ENCODE data around the gene FAM20C.
"Not testable (repeated sequence)": the region's sequence is repeated elsewhere in the genome, so short reads cannot be mapped to it uniquely, and the experiment has no call there.

Gene FAM20C

GRCh38 chr7:181738-182137 lies 10.6 kb upstream of the FAM20C start:
- H3K27me3 ChIP-seq (ENCODE audit: control insufficient read depth, insufficient read depth, low read length) = no peaks in the 10 kb centered on the region
- no peaks in the 10 kb centered on the region for H3K9me3 ChIP-seq (ENCODE audit: control insufficient read depth, low read length)
- no peak overlapping the region for H3K9ac ChIP-seq (ENCODE audit: low read length)
- H3K4me1 ChIP-seq (ENCODE audit: control insufficient read depth, insufficient read depth, low read length) = no peaks in the 10 kb centered on the region
- no peaks in the 10 kb centered on the region for H3K36me3 ChIP-seq (ENCODE audit: control insufficient read depth, insufficient read depth, low read length)
- H3K4me3 ChIP-seq (ENCODE audit: low read length) = no peak overlapping the region

GRCh38 chr7:182502-182901 lies 9.9 kb upstream of the FAM20C start:
- not testable (repeated sequence) for H3K9ac ChIP-seq (ENCODE audit: low read length); H3K4me1 ChIP-seq (ENCODE audit: control insufficient read depth, insufficient read depth, low read length); H3K9me3 ChIP-seq (ENCODE audit: control insufficient read depth, low read length); H3K36me3 ChIP-seq (ENCODE audit: control insufficient read depth, insufficient read depth, low read length); H3K4me3 ChIP-seq (ENCODE audit: low read length); H3K27me3 ChIP-seq (ENCODE audit: control insufficient read depth, insufficient read depth, low read length)

- Histone ChIP-seq H3K9ac (ENCODE audit: low read length) (no peak overlapping the region), H3K4me1 (ENCODE audit: control insufficient read depth, insufficient read depth, low read length) (no peaks in the 10 kb centered on the region), H3K36me3 (ENCODE audit: control insufficient read depth, insufficient read depth, low read length) (no peaks in the 10 kb centered on the region)
Measured at GRCh38 chr7:183496-184292, 8.7 kb upstream of the FAM20C start.

GRCh38 chr7:184294-185264 lies 7.8 kb upstream of the FAM20C start:
- Histone ChIP-seq H3K36me3 (ENCODE audit: control insufficient read depth, insufficient read depth, low read length) (no peaks in the 10 kb centered on the region), H3K27me3 (ENCODE audit: control insufficient read depth, insufficient read depth, low read length) (peaks cover 6% of the 10 kb centered on the region), H3K4me3 (ENCODE audit: low read length) (no peak overlapping the region), H3K9me3 (ENCODE audit: control insufficient read depth, low read length) (no peaks in the 10 kb centered on the region), H3K9ac (ENCODE audit: low read length) (no peak overlapping the region), H3K4me1 (ENCODE audit: control insufficient read depth, insufficient read depth, low read length) (no peaks in the 10 kb centered on the region)

More at GRCh38 chr7:183496-184292, 8.7 kb upstream of the FAM20C start:
- Histone ChIP-seq H3K9me3 (ENCODE audit: control insufficient read depth, low read length) (no peaks in the 10 kb centered on the region), H3K4me3 (ENCODE audit: low read length) (no peak overlapping the region), H3K27me3 (ENCODE audit: control insufficient read depth, insufficient read depth, low read length) (peaks cover 3% of the 10 kb centered on the region)

- H3K4me3 ChIP-seq (ENCODE audit: low read length) = no peak overlapping the region
- no peaks in the 10 kb centered on the region for H3K9me3 ChIP-seq (ENCODE audit: control insufficient read depth, low read length)
- H3K9ac ChIP-seq (ENCODE audit: low read length) = no peak overlapping the region
- peaks cover 8% of the 10 kb centered on the region for H3K4me1 ChIP-seq (ENCODE audit: control insufficient read depth, insufficient read depth, low read length)
- peaks cover 21% of the 10 kb centered on the region for H3K27me3 ChIP-seq (ENCODE audit: control insufficient read depth, insufficient read depth, low read length)
- no peaks in the 10 kb centered on the region for H3K36me3 ChIP-seq (ENCODE audit: control insufficient read depth, insufficient read depth, low read length)
Measured at GRCh38 chr7:186516-187113, 5.8 kb upstream of the FAM20C start.

GRCh38 chr7:187227-187927 lies 5.0 kb upstream of the FAM20C start:
- H3K9ac ChIP-seq (ENCODE audit: low read length) = no peak overlapping the region
- H3K4me3 ChIP-seq (ENCODE audit: low read length) = no peak overlapping the region
- H3K4me1 ChIP-seq (ENCODE audit: control insufficient read depth, insufficient read depth, low read length) = peaks cover 9% of the 10 kb centered on the region
- H3K36me3 ChIP-seq (ENCODE audit: control insufficient read depth, insufficient read depth, low read length) = no peaks in the 10 kb centered on the region
- H3K9me3 ChIP-seq (ENCODE audit: control insufficient read depth, low read length) = no peaks in the 10 kb centered on the region
- H3K27me3 ChIP-seq (ENCODE audit: control insufficient read depth, insufficient read depth, low read length) = peaks cover 21% of the 10 kb centered on the region

GRCh38 chr7:188174-188573 lies 4.2 kb upstream of the FAM20C start:
- H3K36me3 ChIP-seq (ENCODE audit: control insufficient read depth, insufficient read depth, low read length) = no peaks in the 10 kb centered on the region
- peaks cover 21% of the 10 kb centered on the region for H3K27me3 ChIP-seq (ENCODE audit: control insufficient read depth, insufficient read depth, low read length)
- H3K9ac ChIP-seq (ENCODE audit: low read length) = no peak overlapping the region
- no peaks in the 10 kb centered on the region for H3K9me3 ChIP-seq (ENCODE audit: control insufficient read depth, low read length)
- no peak overlapping the region for H3K4me3 ChIP-seq (ENCODE audit: low read length)
- peaks cover 9% of the 10 kb centered on the region for H3K4me1 ChIP-seq (ENCODE audit: control insufficient read depth, insufficient read depth, low read length)

- H3K36me3 ChIP-seq (ENCODE audit: control insufficient read depth, insufficient read depth, low read length) = no peaks in the 10 kb centered on the region
- peaks cover 27% of the 10 kb centered on the region for H3K27me3 ChIP-seq (ENCODE audit: control insufficient read depth, insufficient read depth, low read length)
- H3K9me3 ChIP-seq (ENCODE audit: control insufficient read depth, low read length) = no peaks in the 10 kb centered on the region
- no peak overlapping the region for H3K4me3 ChIP-seq (ENCODE audit: low read length)
- H3K9ac ChIP-seq (ENCODE audit: low read length) = no peak overlapping the region
- H3K4me1 ChIP-seq (ENCODE audit: control insufficient read depth, insufficient read depth, low read length) = peaks cover 11% of the 10 kb centered on the region
Measured at GRCh38 chr7:188727-189500, 3.5 kb upstream of the FAM20C start.

GRCh38 chr7:189719-190118 lies 2.7 kb upstream of the FAM20C start:
- Histone ChIP-seq H3K9ac (ENCODE audit: low read length) (no peak overlapping the region), H3K36me3 (ENCODE audit: control insufficient read depth, insufficient read depth, low read length) (no peaks in the 10 kb centered on the region), H3K4me1 (ENCODE audit: control insufficient read depth, insufficient read depth, low read length) (peaks cover 19% of the 10 kb centered on the region), H3K4me3 (ENCODE audit: low read length) (no peak overlapping the region), H3K9me3 (ENCODE audit: control insufficient read depth, low read length) (no peaks in the 10 kb centered on the region), H3K27me3 (ENCODE audit: control insufficient read depth, insufficient read depth, low read length) (peaks cover 29% of the 10 kb centered on the region)

GRCh38 chr7:190196-190595 lies 2.2 kb upstream of the FAM20C start:
- H3K9ac ChIP-seq (ENCODE audit: low read length) = no peak overlapping the region
- H3K36me3 ChIP-seq (ENCODE audit: control insufficient read depth, insufficient read depth, low read length) = no peaks in the 10 kb centered on the region
- no peaks in the 10 kb centered on the region for H3K9me3 ChIP-seq (ENCODE audit: control insufficient read depth, low read length)
- H3K4me3 ChIP-seq (ENCODE audit: low read length) = no peak overlapping the region
- peaks cover 24% of the 10 kb centered on the region for H3K4me1 ChIP-seq (ENCODE audit: control insufficient read depth, insufficient read depth, low read length)
- peaks cover 29% of the 10 kb centered on the region for H3K27me3 ChIP-seq (ENCODE audit: control insufficient read depth, insufficient read depth, low read length)

Measured in mucosa of stomach (tissue), 1 donor.